NCI-H2171 (cell line): ENCODE data around the gene CACNA1H.
"Not testable (repeated sequence)": the region's sequence is repeated elsewhere in the genome, so short reads cannot be mapped to it uniquely, and the experiment has no call there.

ENCODE experiments used
- DNase-seq: peaks from one replicate; lab custom pipeline; 2025; lab: John Stamatoyannopoulos, UW

The CACNA1H gene

DNA sequence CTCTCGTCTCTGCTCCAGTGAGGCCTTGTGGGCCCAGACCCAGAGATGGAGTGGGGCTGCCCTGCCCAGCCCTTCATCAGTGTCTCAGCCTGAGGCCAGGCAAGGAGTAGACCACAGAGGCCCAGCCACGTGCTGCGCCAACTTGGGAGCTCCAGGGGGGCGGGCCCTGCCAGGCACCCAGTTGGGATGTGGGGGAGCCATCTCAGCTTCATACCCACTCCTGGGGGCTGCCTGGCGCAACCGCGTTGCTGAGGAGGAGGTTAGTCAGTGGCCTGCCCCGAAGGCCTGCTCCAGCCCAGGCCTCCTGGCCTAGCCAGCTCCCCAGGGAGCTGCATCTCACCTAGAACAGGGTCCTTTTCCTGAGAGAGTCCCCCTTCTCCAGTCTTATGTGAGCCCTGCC is 60.3 kb downstream of the CACNA1H start:
- DNase-seq = no peak

DNA sequence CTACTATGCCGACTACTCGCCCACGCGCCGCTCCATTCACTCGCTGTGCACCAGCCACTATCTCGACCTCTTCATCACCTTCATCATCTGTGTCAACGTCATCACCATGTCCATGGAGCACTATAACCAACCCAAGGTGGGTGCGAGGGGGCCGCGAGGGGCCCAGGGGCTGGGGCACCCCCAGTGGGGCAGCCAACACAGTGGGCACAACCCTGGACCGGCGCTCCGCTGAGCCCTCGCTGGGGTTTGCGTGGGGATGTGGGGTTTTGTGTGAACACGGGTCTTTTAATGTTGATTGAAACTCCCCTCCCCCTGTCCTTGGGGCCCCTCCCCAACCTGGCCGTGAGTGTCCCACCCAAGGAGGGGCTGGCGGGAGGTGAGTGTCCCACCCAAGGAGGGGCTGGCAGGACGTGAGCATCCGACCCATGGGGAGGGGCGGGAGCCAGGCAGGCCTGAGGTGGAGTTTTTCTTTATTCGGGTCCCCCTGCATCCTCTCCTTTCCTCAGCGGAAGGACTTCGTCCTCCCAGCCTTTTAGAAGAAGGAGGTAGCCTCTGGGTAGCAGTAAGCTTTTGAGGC is 61.0 kb downstream of the CACNA1H start:
- no peak for DNase-seq

DNA sequence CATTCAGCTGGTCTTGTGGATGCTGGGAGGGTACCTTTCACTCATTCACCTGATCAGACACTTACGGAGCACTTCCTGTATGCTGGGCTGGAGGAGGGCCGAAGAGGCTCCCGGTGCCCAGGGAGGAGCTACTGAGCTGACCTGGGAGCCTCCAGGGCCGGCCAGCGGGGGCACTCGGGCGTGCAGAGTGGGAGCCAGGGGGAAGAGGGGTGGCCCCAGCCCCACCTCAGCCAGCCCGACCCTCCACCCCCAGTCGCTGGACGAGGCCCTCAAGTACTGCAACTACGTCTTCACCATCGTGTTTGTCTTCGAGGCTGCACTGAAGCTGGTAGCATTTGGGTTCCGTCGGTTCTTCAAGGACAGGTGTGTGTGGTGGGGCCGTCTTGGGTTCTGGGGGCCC is 61.8 kb downstream of the CACNA1H start:
- no peak for DNase-seq

DNA sequence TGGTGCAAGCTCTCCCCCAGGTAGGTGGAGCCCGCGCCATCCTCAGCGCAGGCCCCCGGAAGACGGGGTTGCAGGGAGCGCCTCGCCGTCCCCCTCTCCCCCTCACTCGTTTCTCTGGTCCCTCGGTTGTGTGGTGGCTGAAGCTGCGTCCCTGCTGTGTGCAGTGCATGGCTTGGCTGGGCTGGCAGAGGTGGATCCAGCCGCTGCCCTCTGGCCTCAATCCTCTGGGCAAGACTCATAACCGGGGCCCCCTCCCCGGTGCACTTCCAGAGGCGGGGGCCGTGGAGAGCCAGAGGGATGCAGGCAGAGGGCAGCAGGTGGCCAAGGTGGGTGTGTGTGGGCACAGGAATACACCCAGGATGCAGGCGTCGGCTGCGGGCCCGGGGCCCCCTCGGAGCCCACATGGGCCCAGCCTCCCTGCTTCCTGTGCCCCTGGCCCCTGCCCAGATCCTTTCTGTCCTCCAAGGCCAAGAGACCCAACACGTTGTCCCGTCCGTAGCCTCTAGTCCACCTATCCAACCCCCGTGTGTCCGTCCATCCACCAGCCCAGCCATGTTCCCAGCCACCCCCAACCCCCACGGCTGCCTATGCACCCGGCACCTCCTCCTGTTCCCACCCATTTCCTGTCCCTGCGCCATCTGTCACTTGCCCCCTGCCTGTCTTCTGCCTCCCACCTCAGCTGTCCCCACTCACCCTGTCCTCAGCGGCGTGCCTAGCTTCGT is 62.8 kb downstream of the CACNA1H start:
- DNase-seq = no peak

DNA sequence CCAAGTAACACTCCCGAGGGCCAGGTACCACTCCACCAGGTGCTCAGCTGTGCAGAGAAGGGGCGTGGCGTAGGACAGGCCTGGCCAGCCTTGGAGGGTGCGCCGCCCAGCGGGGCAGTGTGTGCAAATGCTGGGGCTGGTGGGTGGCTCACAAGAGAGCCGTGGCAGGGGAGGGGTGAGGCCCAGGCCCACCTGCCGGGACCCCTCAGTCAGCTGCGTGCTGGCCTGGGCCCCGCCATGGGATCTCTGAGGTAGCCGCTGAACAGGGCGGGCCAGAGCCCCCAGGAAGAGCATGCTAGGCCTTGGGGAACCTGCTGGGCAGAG is 63.4 kb downstream of the CACNA1H start:
- DNase-seq = no peak

DNA sequence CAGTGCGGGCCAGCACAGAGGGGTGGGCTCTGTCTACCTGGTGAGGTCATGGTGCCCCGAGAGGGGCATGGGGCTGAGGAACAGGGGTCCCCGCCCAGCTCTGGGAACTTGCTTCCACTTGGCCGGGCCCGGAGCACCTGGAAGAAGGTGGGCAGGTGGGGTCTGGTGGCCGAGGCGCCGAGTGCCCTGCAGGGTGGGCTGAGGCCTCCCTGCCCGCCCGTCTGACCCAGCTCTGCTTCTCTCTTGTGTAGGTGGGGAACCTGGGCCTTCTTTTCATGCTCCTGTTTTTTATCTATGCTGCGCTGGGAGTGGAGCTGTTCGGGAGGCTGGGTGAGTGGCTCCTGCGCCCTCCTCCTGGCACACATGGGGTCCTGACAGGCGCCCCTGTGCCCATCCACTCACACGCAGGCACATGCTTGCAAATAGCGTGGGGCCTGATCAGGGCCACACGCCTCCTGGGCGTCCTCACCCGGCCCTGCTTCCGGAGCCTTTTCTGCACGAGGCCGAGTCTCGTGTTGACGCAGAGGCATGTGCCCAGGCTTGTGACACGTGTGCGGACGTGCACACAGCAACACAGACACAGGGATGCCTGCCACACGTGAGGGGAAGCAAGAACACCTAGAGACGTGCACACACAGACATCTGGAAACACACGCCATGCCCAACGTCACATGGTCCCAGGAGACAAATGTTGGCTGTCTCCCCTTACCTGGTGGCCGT is 63.9 kb downstream of the CACNA1H start:
- no peak for DNase-seq

DNA sequence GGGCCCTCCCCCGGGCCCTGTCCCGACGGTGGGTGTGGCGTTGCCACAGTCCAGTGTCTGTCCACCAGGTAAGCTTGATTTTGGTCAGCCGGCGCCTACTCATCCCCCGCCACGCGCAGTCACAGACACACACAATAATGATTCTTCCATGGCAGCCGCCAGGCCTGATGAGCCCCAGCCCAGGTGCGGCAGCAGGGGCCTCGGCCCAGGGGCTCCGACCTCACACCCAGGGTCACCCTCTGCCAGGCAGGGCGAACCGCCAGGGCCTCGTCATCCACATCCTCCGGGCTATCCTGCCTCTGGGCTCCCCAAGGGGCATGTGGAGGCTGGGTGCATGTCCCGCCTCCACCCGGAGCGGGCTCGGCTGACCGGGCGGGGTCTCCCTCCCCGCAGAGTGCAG is 64.6 kb downstream of the CACNA1H start:
- DNase-seq = no peak

DNA sequence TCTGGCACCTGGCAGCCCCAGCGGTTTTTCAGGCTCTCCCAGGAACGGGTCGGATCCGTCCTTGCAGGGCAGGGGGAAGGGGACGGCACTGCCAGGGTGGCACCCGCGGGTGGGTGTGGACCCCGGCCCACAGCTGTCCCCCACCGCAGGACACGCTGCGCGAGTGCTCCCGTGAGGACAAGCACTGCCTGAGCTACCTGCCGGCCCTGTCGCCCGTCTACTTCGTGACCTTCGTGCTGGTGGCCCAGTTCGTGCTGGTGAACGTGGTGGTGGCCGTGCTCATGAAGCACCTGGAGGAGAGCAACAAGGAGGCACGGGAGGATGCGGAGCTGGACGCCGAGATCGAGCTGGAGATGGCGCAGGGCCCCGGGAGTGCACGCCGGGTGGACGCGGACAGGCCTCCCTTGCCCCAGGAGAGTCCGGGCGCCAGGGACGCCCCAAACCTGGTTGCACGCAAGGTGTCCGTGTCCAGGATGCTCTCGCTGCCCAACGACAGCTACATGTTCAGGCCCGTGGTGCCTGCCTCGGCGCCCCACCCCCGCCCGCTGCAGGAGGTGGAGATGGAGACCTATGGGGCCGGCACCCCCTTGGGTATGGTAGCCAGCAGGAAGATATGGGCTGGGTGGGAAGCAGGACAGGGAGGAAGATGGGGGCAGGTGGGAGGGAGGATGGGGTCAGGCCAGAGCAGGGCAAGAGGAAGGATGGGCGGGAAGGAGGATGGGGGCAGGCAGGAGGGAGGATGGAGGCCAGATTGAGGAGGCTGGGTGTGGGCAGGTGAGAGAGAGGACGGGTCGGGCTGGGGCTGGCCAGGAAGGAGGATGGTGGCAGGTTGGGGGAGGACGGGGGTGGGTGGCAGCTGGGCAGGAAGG is 65.4 kb downstream of the CACNA1H start:
- DNase-seq = no peak

DNA sequence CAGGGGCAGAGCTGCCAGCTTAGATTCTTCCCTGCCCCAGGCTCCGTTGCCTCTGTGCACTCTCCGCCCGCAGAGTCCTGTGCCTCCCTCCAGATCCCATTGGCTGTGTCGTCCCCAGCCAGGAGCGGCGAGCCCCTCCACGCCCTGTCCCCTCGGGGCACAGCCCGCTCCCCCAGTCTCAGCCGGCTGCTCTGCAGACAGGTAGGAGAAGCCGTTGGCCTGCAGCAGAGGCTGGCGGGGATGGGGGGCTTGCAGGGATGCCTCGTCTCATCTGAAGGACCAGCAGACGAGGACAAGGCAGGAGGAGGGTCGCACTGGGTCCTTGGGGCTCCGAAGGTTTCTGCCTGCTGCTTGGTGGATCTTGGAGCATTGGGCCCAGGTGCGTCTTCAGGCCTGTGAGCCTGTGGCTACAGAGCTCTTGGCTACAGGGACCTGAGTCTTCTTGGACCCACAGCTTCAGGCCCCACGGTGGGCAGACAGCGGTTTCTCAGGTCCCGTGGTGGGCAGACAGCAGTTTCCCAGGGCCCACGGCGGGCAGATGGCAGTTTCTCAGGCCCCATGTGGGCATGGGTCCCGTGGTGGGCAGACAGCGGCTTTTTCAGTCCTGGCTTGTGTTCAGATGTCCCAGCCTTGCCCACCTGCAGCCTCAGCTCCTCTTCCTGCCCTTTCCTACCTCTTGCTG is 66.2 kb downstream of the CACNA1H start:
- DNase-seq = no peak

DNA sequence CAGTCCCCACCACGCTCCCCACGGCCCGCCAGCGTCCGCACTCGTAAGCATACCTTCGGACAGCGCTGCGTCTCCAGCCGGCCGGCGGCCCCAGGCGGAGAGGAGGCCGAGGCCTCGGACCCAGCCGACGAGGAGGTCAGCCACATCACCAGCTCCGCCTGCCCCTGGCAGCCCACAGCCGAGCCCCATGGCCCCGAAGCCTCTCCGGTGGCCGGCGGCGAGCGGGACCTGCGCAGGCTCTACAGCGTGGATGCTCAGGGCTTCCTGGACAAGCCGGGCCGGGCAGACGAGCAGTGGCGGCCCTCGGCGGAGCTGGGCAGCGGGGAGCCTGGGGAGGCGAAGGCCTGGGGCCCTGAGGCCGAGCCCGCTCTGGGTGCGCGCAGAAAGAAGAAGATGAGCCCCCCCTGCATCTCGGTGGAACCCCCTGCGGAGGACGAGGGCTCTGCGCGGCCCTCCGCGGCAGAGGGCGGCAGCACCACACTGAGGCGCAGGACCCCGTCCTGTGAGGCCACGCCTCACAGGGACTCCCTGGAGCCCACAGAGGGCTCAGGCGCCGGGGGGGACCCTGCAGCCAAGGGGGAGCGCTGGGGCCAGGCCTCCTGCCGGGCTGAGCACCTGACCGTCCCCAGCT is 67.3 kb downstream of the CACNA1H start:
- no peak for DNase-seq

DNA sequence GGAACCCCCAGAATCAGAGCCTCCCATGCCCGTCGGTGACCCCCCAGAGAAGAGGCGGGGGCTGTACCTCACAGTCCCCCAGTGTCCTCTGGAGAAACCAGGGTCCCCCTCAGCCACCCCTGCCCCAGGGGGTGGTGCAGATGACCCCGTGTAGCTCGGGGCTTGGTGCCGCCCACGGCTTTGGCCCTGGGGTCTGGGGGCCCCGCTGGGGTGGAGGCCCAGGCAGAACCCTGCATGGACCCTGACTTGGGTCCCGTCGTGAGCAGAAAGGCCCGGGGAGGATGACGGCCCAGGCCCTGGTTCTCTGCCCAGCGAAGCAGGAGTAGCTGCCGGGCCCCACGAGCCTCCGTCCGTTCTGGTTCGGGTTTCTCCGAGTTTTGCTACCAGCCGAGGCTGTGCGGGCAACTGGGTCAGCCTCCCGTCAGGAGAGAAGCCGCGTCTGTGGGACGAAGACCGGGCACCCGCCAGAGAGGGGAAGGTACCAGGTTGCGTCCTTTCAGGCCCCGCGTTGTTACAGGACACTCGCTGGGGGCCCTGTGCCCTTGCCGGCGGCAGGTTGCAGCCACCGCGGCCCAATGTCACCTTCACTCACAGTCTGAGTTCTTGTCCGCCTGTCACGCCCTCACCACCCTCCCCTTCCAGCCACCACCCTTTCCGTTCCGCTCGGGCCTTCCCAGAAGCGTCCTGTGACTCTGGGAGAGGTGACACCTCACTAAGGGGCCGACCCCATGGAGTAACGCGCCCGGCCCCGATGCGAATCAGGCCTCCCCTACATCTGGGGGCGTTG is 68.1 kb downstream of the CACNA1H start:
- no peak for DNase-seq

DNA sequence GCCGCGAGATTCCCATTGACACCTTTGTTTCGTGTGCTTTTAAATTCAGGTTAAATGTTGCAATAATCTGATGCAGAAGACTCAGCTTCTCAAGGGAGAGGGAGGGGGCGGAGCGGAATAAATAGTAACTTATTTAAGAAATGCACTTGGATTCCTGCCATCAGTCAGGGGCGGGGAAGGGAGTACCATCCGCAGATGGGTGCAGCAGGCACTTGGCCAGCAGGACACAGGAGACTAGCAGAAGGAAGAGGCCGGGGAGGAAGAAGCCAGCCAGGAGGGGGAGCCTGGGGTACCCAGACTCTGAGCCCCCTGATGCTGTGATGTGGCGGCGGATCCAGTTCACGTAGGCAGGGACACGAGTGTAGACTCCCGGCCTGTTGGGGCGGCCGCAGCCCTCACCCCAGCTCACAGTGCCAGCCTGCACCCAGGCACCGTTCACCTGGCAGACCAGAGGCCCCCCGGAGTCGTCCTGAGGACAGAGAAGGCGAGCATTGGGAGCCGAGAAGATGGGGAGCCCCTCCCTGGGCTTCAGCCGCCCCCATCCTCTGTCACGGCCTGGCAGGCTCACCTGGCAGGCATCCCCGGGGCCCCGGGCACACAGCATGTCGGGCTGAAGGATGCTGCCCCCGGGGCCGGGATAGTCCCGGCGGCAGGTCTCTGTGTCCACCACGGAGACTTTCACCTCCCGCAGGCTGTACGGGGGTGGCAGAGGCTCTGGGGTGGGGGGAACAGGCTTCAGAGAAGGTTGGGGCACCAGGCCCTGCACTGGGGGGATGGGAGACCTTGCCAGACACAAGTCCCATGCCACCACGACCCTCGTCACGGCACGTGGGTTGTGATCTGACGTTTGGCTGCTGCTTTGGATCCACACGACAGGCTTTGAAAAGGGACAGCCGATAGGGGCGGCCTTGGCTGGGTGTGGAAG is 69.0 kb downstream of the CACNA1H start:
- no peak for DNase-seq

DNA sequence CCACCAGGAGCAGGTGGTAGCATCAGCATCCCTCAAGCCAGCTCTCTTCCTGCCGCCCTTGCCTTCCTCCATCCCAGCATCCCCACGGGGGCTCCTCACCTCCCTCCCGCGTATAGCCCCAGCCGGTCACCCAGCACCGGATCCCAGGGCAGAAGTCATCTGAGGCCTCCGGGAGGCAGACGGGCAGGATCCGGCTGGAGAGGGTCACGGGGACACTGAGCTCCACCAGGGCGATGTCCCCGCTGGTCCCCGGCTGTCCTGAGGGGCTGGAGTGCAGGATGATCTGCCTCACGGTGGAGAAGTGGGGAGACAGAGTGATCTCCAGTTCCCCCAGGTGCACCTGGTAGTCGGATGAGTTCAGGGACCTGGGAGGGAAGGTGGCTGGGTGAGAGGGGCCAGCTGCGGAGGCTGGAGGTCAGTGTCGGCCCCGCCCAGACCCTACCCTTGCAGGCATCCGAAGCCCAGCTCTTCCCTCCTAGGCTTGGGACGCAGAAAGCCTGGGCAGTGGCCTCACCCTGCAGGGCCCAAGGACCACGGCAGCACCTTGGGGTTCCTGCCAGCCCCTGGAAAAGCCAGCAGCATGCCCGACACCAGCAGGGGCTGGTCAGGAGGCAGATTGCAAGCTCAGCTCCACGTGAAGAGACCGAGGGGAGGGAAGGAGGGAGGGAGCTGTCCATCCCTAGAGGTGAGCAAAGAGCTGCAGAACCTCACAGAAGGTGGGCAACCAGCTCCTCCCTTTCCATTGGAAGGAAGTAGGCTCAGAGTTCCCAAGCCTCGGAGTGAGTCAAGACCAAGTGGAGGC is 69.8 kb downstream of the CACNA1H start:
- no peak for DNase-seq

DNA sequence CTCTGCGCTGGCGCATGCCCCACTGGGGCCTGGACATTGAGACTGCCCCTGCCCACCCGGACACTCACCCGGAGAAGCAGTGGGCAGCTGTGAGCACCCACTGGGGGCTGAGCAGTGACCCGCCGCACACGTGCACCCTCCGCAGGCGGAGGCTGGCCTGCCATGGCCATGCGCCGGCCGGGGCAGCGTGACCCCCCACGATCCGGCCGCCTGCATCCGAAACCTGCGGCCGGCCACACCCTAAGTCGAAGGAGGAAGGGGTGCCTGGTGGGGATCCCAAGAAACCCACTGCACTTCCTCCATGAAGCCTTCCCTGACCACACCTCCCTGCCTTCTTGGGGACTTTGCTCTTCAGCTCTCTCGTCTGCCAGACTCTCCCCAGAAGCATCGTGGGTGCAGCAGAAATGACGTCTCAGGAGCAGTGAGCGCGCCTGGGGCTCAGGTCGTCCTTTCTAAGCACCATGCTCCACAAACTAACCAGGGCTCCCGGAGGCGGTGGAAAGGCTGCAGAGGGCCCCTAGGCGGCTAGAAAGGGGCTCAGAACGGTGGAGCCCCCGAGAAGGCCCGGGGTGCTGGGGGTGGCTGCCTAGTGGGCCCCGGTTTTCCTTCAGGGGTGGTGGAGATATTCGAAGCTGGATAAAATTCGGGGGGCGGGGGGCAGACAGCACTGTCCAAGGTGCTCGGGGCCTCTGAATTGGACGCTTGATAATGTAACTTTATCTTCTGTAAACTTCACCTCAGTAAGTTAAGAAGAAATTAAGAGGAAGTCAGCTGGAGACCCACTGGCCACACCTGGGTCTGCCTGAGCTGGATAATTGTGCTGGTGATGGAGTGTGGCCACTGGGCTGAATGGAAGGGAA is 70.7 kb downstream of the CACNA1H start:
- no peak for DNase-seq

DNA sequence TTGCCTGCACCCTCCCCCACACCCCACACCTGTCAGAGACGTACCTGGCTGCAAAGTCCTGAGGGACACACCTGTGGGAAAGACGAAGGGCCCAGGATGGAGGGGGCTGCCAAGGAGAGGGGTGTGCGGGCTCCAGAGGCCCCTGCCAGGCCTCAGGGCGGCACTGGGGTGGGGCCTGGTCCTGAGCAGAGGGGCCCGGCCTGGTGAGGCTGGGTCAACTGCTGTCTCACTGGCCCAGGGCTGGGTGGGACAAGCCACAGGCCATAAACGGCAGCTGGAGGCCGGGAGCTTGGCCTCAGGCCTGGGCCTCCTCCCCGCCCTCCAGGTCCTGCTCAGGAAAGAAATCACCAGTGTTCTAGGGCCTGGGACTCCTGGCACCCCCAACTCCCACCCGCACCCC is 71.7 kb downstream of the CACNA1H start:
- DNase-seq = no peak

DNA sequence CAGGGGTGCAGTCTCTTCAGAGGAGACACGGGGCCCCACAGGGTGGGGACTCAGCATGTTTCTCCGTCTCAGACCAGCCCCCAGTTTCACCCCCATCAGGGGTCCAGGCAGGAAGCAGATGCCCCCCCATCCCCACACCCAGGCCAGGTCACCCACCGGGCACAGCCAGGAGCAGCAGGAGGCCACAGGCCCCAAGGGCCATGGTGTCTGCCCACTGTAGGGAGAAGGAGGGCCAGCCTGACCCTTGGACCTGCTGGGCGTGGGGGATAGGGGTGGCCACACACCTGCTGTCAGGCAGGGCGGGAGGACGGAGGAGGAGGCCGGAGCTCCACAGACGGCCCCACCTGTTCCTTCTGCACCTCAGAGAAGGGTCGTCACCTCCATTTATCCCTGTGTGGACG is 72.1 kb downstream of the CACNA1H start, which contains the start of gene TPSG1:
Gene TPSG1 (minus strand): TSS at position 218 of the 401 bp plus-strand sequence. CDS start 16 bp downstream, at position 202.
- no peak for DNase-seq

DNA sequence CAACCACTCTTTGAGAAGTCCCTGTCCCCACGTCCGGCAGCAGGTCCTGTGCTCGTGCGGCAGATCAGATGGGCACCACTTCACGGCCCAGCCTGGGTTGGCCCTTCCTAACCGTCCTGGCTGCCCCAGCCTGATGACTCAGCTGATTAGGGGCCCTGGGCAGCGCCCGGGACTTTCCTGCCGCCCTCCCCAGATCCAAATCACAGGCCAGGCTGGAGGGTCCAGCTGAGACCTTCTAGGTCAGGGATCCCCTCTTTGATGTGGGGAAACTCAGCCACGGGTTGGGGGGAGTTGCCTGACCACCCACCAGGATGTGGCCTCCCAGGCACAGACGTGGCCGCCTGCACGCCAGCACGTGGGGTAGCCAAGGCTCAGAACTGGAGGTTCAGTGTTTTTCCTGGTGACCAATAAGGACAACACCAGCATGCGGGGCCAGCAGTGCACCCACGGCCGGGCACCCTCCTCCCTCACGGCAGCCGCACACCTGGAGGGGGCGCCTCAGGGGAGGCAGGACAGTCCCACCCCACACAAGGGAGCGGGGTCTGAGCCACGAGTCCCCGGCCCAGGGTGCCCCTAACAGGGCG is 72.9 kb downstream of the CACNA1H start:
- DNase-seq = not testable (repeated sequence)
